ENCODE results near the gene ANKRD35.
A peak's percentile ranks its signal among the peaks of the same experiment; 100 is the strongest.

Gene ANKRD35

DNA sequence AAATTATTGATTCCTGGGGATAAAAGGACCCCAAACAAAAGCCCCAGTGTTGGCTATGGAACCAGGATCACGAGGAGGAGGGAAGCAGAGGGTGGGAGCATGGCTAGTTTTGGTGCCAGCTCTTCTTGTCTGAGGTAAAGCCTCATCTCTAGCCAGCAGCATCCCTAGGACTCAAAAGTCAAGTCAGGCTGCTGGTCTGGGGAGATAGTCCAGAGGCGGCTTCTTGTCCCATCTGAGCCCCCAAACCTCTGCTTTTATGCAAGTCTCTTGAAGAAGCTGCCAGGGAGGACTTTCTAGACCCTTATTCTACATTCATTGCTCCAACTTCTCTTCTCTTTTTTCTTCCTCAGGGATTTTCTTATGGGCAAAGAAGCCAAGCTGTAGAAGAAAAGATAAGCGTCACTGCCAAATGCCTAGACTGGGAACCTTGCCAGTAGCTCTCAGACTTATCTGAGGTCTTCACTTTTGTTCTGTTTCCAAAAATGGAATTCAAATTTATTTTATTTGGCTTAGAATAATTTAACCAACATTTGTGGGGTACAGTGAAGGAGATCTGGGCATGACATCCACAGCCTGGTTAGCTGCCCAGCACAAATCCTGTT is 6.9 kb upstream of the ANKRD35 start:
- DNase-seq = no peak

- DNase-seq = peak; percentile 39
Measured at GRCh38 chr1:145891587-145892485, 6.2 kb upstream of the ANKRD35 start.

GRCh38 chr1:145891143-145891542 is 5.5 kb upstream of the ANKRD35 start:
- no peak for DNase-seq

DNA sequence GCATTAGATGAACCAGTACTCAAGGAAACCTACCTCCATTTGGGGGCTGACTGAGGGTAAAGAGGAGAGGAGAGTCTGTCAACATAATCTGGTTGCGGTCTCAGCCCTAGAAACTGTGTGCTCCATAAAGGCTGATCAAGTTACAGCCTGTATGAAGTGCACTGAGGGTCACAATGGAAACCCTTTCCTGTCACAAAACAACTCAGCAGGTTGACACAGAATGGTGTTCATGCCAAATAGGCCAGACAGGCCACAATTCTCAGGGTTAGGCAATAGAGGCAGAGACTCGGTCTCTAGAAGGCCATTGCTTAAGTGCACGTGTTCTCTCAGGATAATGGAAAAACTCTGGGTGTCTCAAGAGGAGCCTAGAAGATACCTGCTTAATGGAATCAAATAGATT is 4.1 kb upstream of the ANKRD35 start:
- DNase-seq = no peak

DNA sequence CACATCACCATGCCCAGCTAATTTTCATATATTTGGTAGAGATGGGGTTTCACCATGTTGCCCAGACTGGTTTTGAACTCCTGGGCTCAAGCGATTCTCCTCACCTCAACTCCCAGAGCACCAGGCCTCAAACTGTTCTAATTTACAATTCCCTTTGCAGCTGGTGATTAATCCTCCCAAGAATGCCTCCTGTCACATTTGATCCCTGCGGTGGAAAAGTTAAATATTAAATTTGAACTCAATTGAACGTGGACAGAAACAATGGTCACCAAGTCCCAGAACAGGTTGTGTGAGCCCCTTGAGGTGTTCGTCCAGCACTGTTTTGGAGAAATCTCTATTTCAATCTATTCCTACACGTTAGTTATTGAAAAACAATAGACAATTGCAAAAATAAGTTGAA is 2.0 kb upstream of the ANKRD35 start:
- DNase-seq = no peak

- no peak for DNase-seq
Measured at GRCh38 chr1:145886816-145887215, 1.1 kb upstream of the ANKRD35 start.

GRCh38 chr1:145886390-145886789 is 724 bp upstream of the ANKRD35 start:
- no peak for DNase-seq

- no peak for DNase-seq
Measured at GRCh38 chr1:145884675-145885074, 991 bp downstream of the ANKRD35 start.

- DNase-seq = no peak
Measured at GRCh38 chr1:145879775-145880174, 5.9 kb downstream of the ANKRD35 start.

- DNase-seq = no peak
Measured at GRCh38 chr1:145878724-145879123, 6.9 kb downstream of the ANKRD35 start.

- DNase-seq = no peak
Measured at GRCh38 chr1:145877923-145878486, 7.7 kb downstream of the ANKRD35 start.

DNA sequence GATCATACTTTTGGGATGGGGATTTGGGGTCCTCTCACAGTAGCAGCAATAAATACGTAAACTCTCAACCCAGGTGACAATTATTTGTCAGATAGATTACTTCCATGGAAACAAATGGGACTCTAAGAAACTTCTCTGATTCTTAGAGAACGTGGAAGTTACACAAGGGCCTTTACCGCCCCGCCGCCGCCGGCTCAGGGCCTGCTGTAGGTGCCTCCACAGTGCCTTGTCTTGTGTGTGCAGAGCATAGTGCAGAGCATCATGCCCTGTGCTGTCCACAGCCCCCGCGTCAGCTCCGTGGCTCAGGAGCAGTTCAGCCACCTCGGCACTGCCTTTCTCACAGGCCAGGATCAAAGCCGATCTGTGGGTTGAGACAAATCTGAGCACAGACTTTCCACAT is 11.0 kb downstream of the ANKRD35 start:
- no peak for DNase-seq

- DNase-seq = peak; percentile 24
Measured at GRCh38 chr1:145871994-145872924, 13.4 kb downstream of the ANKRD35 start.

DNA sequence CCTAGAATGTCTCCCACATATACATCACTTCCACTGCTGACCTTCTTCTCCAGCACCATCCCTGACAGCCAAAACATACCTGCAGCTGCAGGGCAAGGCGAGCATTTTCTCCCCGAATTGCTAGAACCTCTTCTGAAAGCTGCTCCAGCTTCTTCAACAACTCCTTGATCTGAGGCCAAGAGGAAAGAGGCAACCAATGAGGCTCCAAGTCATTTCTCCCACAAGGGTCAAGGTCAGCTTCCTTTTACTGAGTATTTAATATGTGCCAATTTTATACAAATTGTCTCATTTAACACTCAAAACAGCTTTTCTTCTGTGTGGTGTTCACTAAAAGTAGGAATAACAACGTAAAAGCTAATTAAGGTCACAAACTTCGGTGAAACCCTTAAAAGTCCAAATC is 17.4 kb downstream of the ANKRD35 start:
- DNase-seq = no peak

GRCh38 chr1:145863282-145864018 is 22.2 kb downstream of the ANKRD35 start:
- no peak for DNase-seq

GRCh38 chr1:145859491-145860023 is 26.1 kb downstream of the ANKRD35 start:
- peak; percentile 75 for DNase-seq

DNA sequence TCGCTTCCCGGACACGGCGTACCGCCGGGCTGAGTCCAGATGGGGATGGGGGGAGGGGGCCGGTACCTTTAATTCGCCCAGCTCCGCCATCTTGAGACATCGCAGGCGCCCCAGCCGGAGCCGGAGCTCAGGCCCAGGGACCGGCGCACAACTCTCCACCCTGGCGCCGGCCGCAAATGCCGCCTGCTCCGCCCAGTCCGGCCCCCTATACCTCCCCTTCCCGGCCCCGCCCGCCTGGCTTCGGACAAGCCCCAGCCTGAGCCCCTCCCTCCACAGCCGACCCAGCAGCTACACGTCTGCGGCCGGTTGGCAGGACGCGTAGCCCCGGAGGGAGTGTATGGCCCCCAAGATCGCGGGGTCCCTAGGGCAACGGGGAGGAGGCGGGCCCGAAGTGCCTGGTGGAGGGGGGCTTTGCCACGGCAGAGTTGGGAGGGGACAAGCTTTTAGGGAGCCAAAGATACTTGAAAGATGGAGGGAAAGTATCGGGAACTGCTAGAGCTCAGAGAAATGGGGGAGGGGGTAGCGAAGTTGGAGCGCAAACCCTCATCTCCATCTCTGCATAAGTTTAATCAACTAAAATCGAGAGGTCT is 26.7 kb downstream of the ANKRD35 start, which contains the start of gene PIAS3:
Gene PIAS3, minus strand, starts transcription at position 181 of the 590 bp plus-strand sequence. Its CDS starts 91 bp downstream, at position 90.
- DNase-seq = peak; percentile 93

- DNase-seq = peak; percentile 54
Measured at GRCh38 chr1:145858238-145858900, 27.3 kb downstream of the ANKRD35 start.

DNA sequence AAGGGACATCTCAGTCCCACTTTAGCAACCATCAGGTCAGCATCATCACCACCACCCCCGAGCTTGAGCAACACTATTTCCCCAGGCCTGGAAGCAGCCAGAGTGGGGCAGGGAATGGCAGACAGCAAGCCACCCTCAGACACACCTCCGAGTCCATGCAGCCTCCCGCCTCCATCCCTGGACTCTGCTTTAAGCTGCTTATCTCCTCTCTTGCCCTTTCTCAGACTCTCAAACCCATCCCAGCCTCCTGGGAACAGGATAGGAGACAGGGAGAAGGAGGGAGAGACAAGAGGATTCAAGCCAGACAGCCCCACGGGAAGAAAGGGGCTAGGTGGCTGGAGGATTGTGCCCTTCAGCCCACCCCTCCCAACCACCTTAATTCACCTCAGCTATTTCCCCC is 28.5 kb downstream of the ANKRD35 start:
- no peak for DNase-seq

GRCh38 chr1:145855426-145855948 is 30.2 kb downstream of the ANKRD35 start:
- no peak for DNase-seq
